K562 (cell line): ENCODE measurements around the gene GFI1B. TPM values are rescaled to one million over a fixed set of nuclear protein-coding genes. Genes with fewer than 3 reads are reported as not detected.
A peak's percentile ranks its signal among the peaks of the same experiment; 100 is the strongest.

ENCODE experiments used
- ATAC-seq: fragments of 200-7000 bp; cut with Tn5 transposase; 3 replicates; pipeline ENCODE4 v1.9.1; 2020; ENCODE audit warnings: moderate library complexity
- BruUV-seq: library from RNA; stranded (reverse); fragments of 400-500 nt; replicated peaks from 2 replicates; lab custom pipeline; 2021; lab: Mats Ljungman, UMichigan
- CTCF ChIA-PET: fragments of 300-600 bp; formaldehyde crosslinking; extraction: SDS; loops from one replicate; lab custom pipeline; 2021; ENCODE audit warnings: low intra/inter-chr PET ratio; lab: Yijun Ruan, JAX
- POLR2A ChIA-PET: fragments of 300-600, 350-650 bp; sonication (Branson Sonifier 250); formaldehyde crosslinking; extraction: SDS; loops from one replicate; lab custom pipeline; 2021; ENCODE audit warnings: antibody characterized with exemption, inconsistent platforms; lab: Yijun Ruan, JAX
- DNase-seq, 4 experiments: peaks; one replicate each; pipeline versions ENCODE4 v3.0.0 to v3.0.0-alpha.2; 2011 to 2018; ENCODE audit warnings: low spot score in 3 of 4, mixed read lengths in 3 of 4; ENCODE audit errors: extremely low read depth in 1 of 4
- FAIRE-seq: peaks from 2 replicates; lab custom pipeline; 2011; peaks lifted over from hg19 to GRCh38; lab: Jason Lieb, UNC
- H2AFZ ChIP-seq: 2 replicates; pipeline ENCODE4 v1.6.0; 2011; ENCODE audit warnings: low read depth, low read length, control low read depth, inconsistent platforms
- H3K27ac ChIP-seq: fragments of 200-600 bp; 3 replicates; pipeline ENCODE4 v1.8.0; 2011; ENCODE audit warnings: low read depth, mild to moderate bottlenecking, control low read depth, inconsistent platforms, low read length, moderate library complexity, mixed read lengths; ENCODE audit errors: extremely low read depth
- H3K27me3 ChIP-seq, 2 experiments: fragments of 300-600 bp in 1 of 2; 2 replicates in 1 of 2; 3 replicates in 1 of 2; pipeline versions ENCODE4 v1.6.0 to v1.8.0; 2011; ENCODE audit warnings: inconsistent platforms in 2 of 2, low read length in 2 of 2, mild to moderate bottlenecking in 1 of 2, mixed read lengths in 1 of 2, moderate library complexity in 1 of 2; ENCODE audit not compliant: control insufficient read depth in 2 of 2, insufficient read depth in 2 of 2
- H3K36me3 ChIP-seq: fragments of 300-600 bp; 3 replicates; pipeline ENCODE4 v1.8.0; 2011; ENCODE audit warnings: mild to moderate bottlenecking, low read length, inconsistent platforms; ENCODE audit not compliant: control insufficient read depth, insufficient read depth
- H3K4me1 ChIP-seq, 2 experiments: fragments of 200-600 bp in 1 of 2; replicated peaks in 1 of 2; 2 replicates in 1 of 2; 3 replicates in 1 of 2; pipeline versions ENCODE4 v1.5.1 to v1.8.0; 2011; ENCODE audit warnings: inconsistent platforms in 2 of 2, low read length in 2 of 2, mild to moderate bottlenecking in 1 of 2, mixed read lengths in 1 of 2, moderate library complexity in 1 of 2; ENCODE audit not compliant: control insufficient read depth in 2 of 2, insufficient read depth in 2 of 2
- H3K4me2 ChIP-seq: 2 replicates; pipeline ENCODE4 v1.6.1; 2011; ENCODE audit warnings: low read length, control low read depth, inconsistent platforms, mixed read lengths; ENCODE audit not compliant: insufficient read depth
- H3K4me3 ChIP-seq: fragments of 200-600 bp; sonication (generic), shearing (Covaris generic); 2 replicates; pipeline ENCODE4 v1.5.1; 2016; ENCODE audit warnings: control low read depth, inconsistent platforms
- H3K79me2 ChIP-seq: fragments of 200-600 bp; 3 replicates; pipeline ENCODE4 v1.8.0; 2011; ENCODE audit warnings: low read length, inconsistent platforms; ENCODE audit not compliant: control insufficient read depth, insufficient read depth
- H3K9ac ChIP-seq, 2 experiments: 2 replicates each; pipeline versions ENCODE4 v1.6.0 to v1.6.1; 2011; ENCODE audit warnings: low read depth in 2 of 2, low read length in 2 of 2, control low read depth in 1 of 2, inconsistent platforms in 1 of 2, mild to moderate bottlenecking in 1 of 2, mixed read lengths in 1 of 2; ENCODE audit not compliant: insufficient read depth in 1 of 2
- H3K9me1 ChIP-seq: one replicate; pipeline ENCODE4 v1.6.0; 2011; ENCODE audit warnings: inconsistent platforms, mild to moderate bottlenecking, low read length, moderate library complexity; ENCODE audit not compliant: control insufficient read depth, insufficient read depth
- H3K9me3 ChIP-seq: replicated peaks from 2 replicates; pipeline ENCODE4 v1.5.1; 2011; ENCODE audit warnings: low read depth, low read length, inconsistent platforms; ENCODE audit not compliant: control insufficient read depth, insufficient read depth
- H4K20me1 ChIP-seq: replicated peaks from 2 replicates; pipeline ENCODE4 v1.6.1; 2011; ENCODE audit warnings: low read length, inconsistent platforms, mixed read lengths; ENCODE audit not compliant: control insufficient read depth, insufficient read depth
- RERE ChIP-seq: sonication (generic); formaldehyde crosslinking; IDR thresholded peaks from 2 replicates; pipeline ENCODE4 v1.8.0; 2023; ENCODE audit warnings: missing genetic modification reagents, mild to moderate bottlenecking, borderline replicate concordance
- RNF2 ChIP-seq: sonication (generic); IDR thresholded peaks from 2 replicates; pipeline ENCODE4 v1.6.1; 2016
- ZBTB17 ChIP-seq: fragments of 450-650 bp; formaldehyde crosslinking; IDR thresholded peaks from 2 replicates; pipeline ENCODE4 v1.4.0; 2020; ENCODE audit warnings: mild to moderate bottlenecking
- WGBS: fragments of 100-300 bp; shearing (Covaris generic); methylation state at CpG from one replicate; pipeline ENCODE4 v1.1.6; 2016; ENCODE audit warnings: low coverage, mixed read lengths; ENCODE audit not compliant: insufficient coverage; ENCODE audit errors: missing lambda C conversion rate; 5-methylcytosine and 5-hydroxymethylcytosine counted together
- in situ Hi-C: fragments of 300-500 bp; cut with MboI; formaldehyde crosslinking; loops from 4 replicates; pipeline ENCODE4 v1.15.0; 2018; ENCODE audit warnings: inconsistent platforms, mixed read lengths
- intact Hi-C: fragments of 100-400 bp; cut with micrococcal nuclease; formaldehyde crosslinking; loops from 2 replicates; pipeline ENCODE4 v1.14.2; 2022
- polyA plus RNA-seq, 8 experiments: library from polyadenylated mRNA; depleted of rRNA in 4 of 8; stranded (reverse) in 5 of 8; unstranded in 3 of 8; fragments of >200 nt; fragmentation: Nextera tagmentation in 2 of 8; fragmentation: Illumina TruSeq in 1 of 8; extraction: Ambion mirVana in 2 of 8; extraction: Trizol in 1 of 8; gene quantifications; 2 replicates each; pipeline versions ENCODE4 v1.2.1 to v1.2.3, GENCODE V29; 2011 to 2014; ENCODE audit warnings: inconsistent platforms in 1 of 8, missing spikeins in 1 of 8
- total RNA-seq, 7 experiments: library from RNA; depleted of rRNA in 6 of 7; stranded (reverse); fragments of >200 nt in 6 of 7; fragmentation: Illumina TruSeq in 2 of 7; extraction: Trizol in 2 of 7; gene quantifications; 2 replicates each; pipeline versions ENCODE4 v1.2.1 to v1.2.3, GENCODE V29; 2011 to 2021; ENCODE audit warnings: low replicate concordance in 1 of 7
- TF ChIP-seq, protein P1 (sequence below), 2 experiments: fragments of 450-650 bp; IDR thresholded peaks; 2 replicates each; pipeline ENCODE4 v1.6.1; 2016

The GFI1B gene
- total and polyA plus RNA-seq, 9 of the 15 experiments (the other 6 are each of a cell fraction or from before 2014, with no cell fraction given) = 8.0 to 75.7 (median 34.5) TPM

DNA sequence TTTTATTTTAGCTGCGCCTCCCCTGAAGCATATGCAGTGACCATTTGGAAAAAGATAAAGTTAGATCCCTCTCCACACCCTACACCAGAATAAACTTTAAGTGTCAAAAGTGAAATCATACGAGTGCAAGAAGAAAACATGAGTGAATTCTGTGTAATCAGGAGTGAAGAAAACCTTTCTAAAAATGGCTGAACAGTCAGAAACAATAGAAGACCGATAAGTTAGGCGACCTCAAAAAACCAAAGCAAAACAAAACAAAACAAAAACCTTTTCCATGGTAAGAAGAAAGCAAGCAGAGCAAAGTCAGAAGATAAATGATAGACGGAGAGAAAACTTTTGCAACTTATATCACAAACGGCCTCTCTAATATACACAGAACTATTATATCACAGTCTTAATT lies 17.5 kb upstream of the GFI1B start:
- no peak overlapping the region; a peak in 1 of 4 replicates for H3K9ac ChIP-seq
- TF ChIP-seq RNF2 (no peak), ZBTB17 (peak; percentile 72), RERE (CRISPR knock-in tag) (no peak)
- TF ChIP-seq, protein P1, sequence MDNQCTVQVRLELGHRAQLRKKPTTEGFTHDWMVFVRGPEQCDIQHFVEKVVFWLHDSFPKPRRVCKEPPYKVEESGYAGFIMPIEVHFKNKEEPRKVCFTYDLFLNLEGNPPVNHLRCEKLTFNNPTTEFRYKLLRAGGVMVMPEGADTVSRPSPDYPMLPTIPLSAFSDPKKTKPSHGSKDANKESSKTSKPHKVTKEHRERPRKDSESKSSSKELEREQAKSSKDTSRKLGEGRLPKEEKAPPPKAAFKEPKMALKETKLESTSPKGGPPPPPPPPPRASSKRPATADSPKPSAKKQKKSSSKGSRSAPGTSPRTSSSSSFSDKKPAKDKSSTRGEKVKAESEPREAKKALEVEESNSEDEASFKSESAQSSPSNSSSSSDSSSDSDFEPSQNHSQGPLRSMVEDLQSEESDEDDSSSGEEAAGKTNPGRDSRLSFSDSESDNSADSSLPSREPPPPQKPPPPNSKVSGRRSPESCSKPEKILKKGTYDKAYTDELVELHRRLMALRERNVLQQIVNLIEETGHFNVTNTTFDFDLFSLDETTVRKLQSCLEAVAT (IDR thresholded peaks at IDR 0.05) = peak in 1 of 2 experiments; percentile 95; a peak in 2 of 4 replicates
- no peak overlapping the region for H3K4me3 ChIP-seq
- H3K36me3 ChIP-seq = no peaks in the 10 kb centered on the region
- H4K20me1 ChIP-seq = no peaks in the 10 kb centered on the region
- ChIA-PET CTCF (interaction anchor here (0.6 kb wide), 1 partner anchor 628 kb away, joined by 4 read pairs; no protein-coding TSS in a partner anchor), POLR2A (interaction anchor here (0.6 kb wide), 1 partner anchor 94 kb away, joined by 3 read pairs; no protein-coding TSS in a partner anchor)
- no peaks in the 10 kb centered on the region for H3K79me2 ChIP-seq
- H3K4me2 ChIP-seq = 0 out of 2 replicates have a peak overlapping the region, but pooled peaks have one; percentile 17
- intact Hi-C loops = loop anchor here (10.0 kb wide), 1 partner anchor 546 kb away; the partner anchor contains the start of gene CFAP77
- WGBS = 30% methylated on average over 6 of the region's 6 CpGs
- no TSS peak for BruUV-seq
- peaks cover 8% of the 10 kb centered on the region for H3K9me3 ChIP-seq
- in situ Hi-C loops = loop anchor here (10.0 kb wide), 2 partner anchors 456 to 546 kb away; partner anchors contain the start of gene CFAP77
- peak overlapping the region; percentile 85 for H2AFZ ChIP-seq
- no peaks in the 10 kb centered on the region for H3K9me1 ChIP-seq
- ATAC-seq (no peak), FAIRE-seq (no peak), DNase-seq (no peak)
- no peak overlapping the region for H3K27ac ChIP-seq
- H3K27me3 ChIP-seq = no peaks in the 10 kb centered on the region
- no peaks in the 10 kb centered on the region for H3K4me1 ChIP-seq
